WTC11 (cell line): ENCODE data around the gene GPC6. TPM values are rescaled to one million over a fixed set of nuclear protein-coding genes. Genes with fewer than 3 reads are reported as not detected.

ENCODE experiments used
- ATAC-seq: fragments of 200-7000 bp; cut with Tn5 transposase; 2 replicates; pipeline ENCODE4 v1.10.0; 2021; ENCODE audit warnings: mild to moderate bottlenecking, moderate library complexity
- CTCF ChIA-PET: fragments of 300-600 bp; sonication (Branson Sonifier 250); formaldehyde crosslinking; loops from one replicate; lab custom pipeline; 2021; ENCODE audit warnings: antibody characterized with exemption; lab: Charles Lee
- POLR2A ChIA-PET: fragments of 350-600 bp; sonication (Branson Sonifier 250); formaldehyde crosslinking; loops from one replicate; lab custom pipeline; 2021; ENCODE audit warnings: antibody characterized with exemption; lab: Charles Lee
- DNase-seq: peaks from one replicate; pipeline ENCODE4 v3.0.0; 2021; ENCODE audit warnings: low spot score
- H3K27ac Mint-ChIP-seq: 2 replicates; pipeline ENCODE4 v1.8.0; 2021; ENCODE audit warnings: mixed read lengths
- H3K27me3 Mint-ChIP-seq: 2 replicates; pipeline ENCODE4 v1.8.0; 2021; ENCODE audit warnings: low read depth, mild to moderate bottlenecking, moderate library complexity, mixed read lengths
- H3K36me3 Mint-ChIP-seq: 2 replicates; pipeline ENCODE4 v1.8.0; 2021; ENCODE audit warnings: mixed read lengths
- H3K4me1 Mint-ChIP-seq: 2 replicates; pipeline ENCODE4 v1.8.0; 2022; ENCODE audit warnings: mixed read lengths
- H3K4me3 Mint-ChIP-seq: 2 replicates; pipeline ENCODE4 v1.8.0; 2021; ENCODE audit warnings: mild to moderate bottlenecking, moderate library complexity, mixed read lengths
- H3K9me3 Mint-ChIP-seq: 2 replicates; pipeline ENCODE4 v1.8.0; 2021; ENCODE audit warnings: mixed read lengths
- ARID4B ChIP-seq: sonication (generic); formaldehyde crosslinking; IDR thresholded peaks from 2 replicates; pipeline ENCODE4 v1.8.0; 2023; ENCODE audit warnings: missing genetic modification reagents, mild to moderate bottlenecking, borderline replicate concordance
- CREM ChIP-seq: sonication (generic); formaldehyde crosslinking; IDR thresholded peaks from 2 replicates; pipeline ENCODE4 v1.8.1; 2022; ENCODE audit warnings: mild to moderate bottlenecking, missing genetic modification reagents, moderate library complexity
- ERG ChIP-seq: fragments of 250-450 bp; sonication (Bioruptor Pico); IDR thresholded peaks from 2 replicates; pipeline ENCODE4 v1.8.0; 2021; ENCODE audit warnings: mild to moderate bottlenecking
- FOXJ3 ChIP-seq: sonication (generic); formaldehyde crosslinking; IDR thresholded peaks from 2 replicates; pipeline ENCODE4 v1.9.0; 2021; ENCODE audit warnings: missing genetic modification reagents, mild to moderate bottlenecking, borderline replicate concordance
- FOXK1 ChIP-seq: sonication (generic); formaldehyde crosslinking; IDR thresholded peaks from 2 replicates; pipeline ENCODE4 v1.8.0; 2022; ENCODE audit warnings: mild to moderate bottlenecking, moderate library complexity, missing genetic modification reagents
- GABPB1 ChIP-seq: sonication (generic); formaldehyde crosslinking; IDR thresholded peaks from 2 replicates; pipeline ENCODE4 v1.8.1; 2023; ENCODE audit warnings: mild to moderate bottlenecking, missing genetic modification reagents
- GRHL2 ChIP-seq: fragments of 250-450 bp; sonication (Bioruptor Pico); IDR thresholded peaks from 2 replicates; pipeline ENCODE4 v1.8.0; 2022; ENCODE audit warnings: mild to moderate bottlenecking, moderate library complexity; ENCODE audit not compliant: insufficient replicate concordance, severe bottlenecking
- GTF2I ChIP-seq: fragments of 250-450 bp; sonication (Bioruptor Pico); conservative IDR thresholded peaks from 2 replicates; pipeline ENCODE4 v1.4.0; 2021; ENCODE audit warnings: mild to moderate bottlenecking
- HMGA2 ChIP-seq: fragments of 250-450 bp; sonication (Bioruptor Pico); IDR thresholded peaks from 2 replicates; pipeline ENCODE4 v1.4.0; 2021; ENCODE audit warnings: mild to moderate bottlenecking, moderate library complexity
- IRF2 ChIP-seq: sonication (generic); formaldehyde crosslinking; IDR thresholded peaks from 2 replicates; pipeline ENCODE4 v1.8.0; 2022; ENCODE audit warnings: low read depth, missing genetic modification reagents, borderline replicate concordance
- JUN ChIP-seq: sonication (generic); formaldehyde crosslinking; IDR thresholded peaks from 2 replicates; pipeline ENCODE4 v1.8.0; 2023; ENCODE audit warnings: mild to moderate bottlenecking, missing genetic modification reagents
- MYBL2 ChIP-seq: sonication (generic); formaldehyde crosslinking; IDR thresholded peaks from 2 replicates; pipeline ENCODE4 v1.8.1; 2023; ENCODE audit warnings: mild to moderate bottlenecking, moderate library complexity, missing genetic modification reagents
- NFE2L1 ChIP-seq: sonication (generic); formaldehyde crosslinking; IDR thresholded peaks from 2 replicates; pipeline ENCODE4 v1.8.1; 2023; ENCODE audit warnings: missing genetic modification reagents
- NFYB ChIP-seq: sonication (generic); formaldehyde crosslinking; conservative IDR thresholded peaks from 2 replicates; pipeline ENCODE4 v1.8.0; 2022; ENCODE audit warnings: low read depth, missing genetic modification reagents
- NR2C2 ChIP-seq: sonication (generic); formaldehyde crosslinking; IDR thresholded peaks from 2 replicates; pipeline ENCODE4 v1.8.0; 2022; ENCODE audit warnings: mild to moderate bottlenecking, missing genetic modification reagents
- SOX15 ChIP-seq: fragments of 250-450 bp; sonication (Bioruptor Pico); IDR thresholded peaks from 2 replicates; pipeline ENCODE4 v1.9.0; 2021; ENCODE audit warnings: mild to moderate bottlenecking
- TCF7 ChIP-seq: sonication (generic); formaldehyde crosslinking; IDR thresholded peaks from 2 replicates; pipeline ENCODE4 v1.8.0; 2022; ENCODE audit warnings: mild to moderate bottlenecking, low read depth, missing genetic modification reagents, moderate library complexity
- TEAD4 ChIP-seq: sonication (generic); formaldehyde crosslinking; IDR thresholded peaks from 2 replicates; pipeline ENCODE4 v1.8.0; 2022; ENCODE audit warnings: mild to moderate bottlenecking, missing genetic modification reagents
- ZNF121 ChIP-seq: sonication (generic); formaldehyde crosslinking; IDR thresholded peaks from 2 replicates; pipeline ENCODE4 v1.8.0; 2023; ENCODE audit warnings: missing genetic modification reagents
- ZNF219 ChIP-seq: sonication (generic); formaldehyde crosslinking; IDR thresholded peaks from 2 replicates; pipeline ENCODE4 v1.8.0; 2023; ENCODE audit warnings: missing genetic modification reagents, mild to moderate bottlenecking, borderline replicate concordance
- ZNF232 ChIP-seq: sonication (generic); formaldehyde crosslinking; IDR thresholded peaks from 2 replicates; pipeline ENCODE4 v1.8.0; 2022; ENCODE audit warnings: mild to moderate bottlenecking, missing genetic modification reagents
- ZNF281 ChIP-seq: sonication (generic); formaldehyde crosslinking; IDR thresholded peaks from 2 replicates; pipeline ENCODE4 v1.8.0; 2023; ENCODE audit warnings: mild to moderate bottlenecking, missing genetic modification reagents
- total RNA-seq: library from RNA; stranded (reverse); gene quantifications from 3 replicates; pipeline ENCODE4 v1.2.3, GENCODE V29; 2021
- TF ChIP-seq, protein P1 (sequence below): sonication (generic); formaldehyde crosslinking; IDR thresholded peaks from 2 replicates; pipeline ENCODE4 v1.8.0; 2022; ENCODE audit warnings: mild to moderate bottlenecking, missing genetic modification reagents

GPC6 gene
- total RNA-seq, 1 experiment from 2014 or later: 19.5 TPM

- Mint-ChIP-seq H3K36me3 (no peaks in the 10 kb centered on the region), H3K27me3 (no peaks in the 10 kb centered on the region), H3K9me3 (no peaks in the 10 kb centered on the region), H3K4me1 (peaks cover 22% of the 10 kb centered on the region), H3K4me3 (no peak overlapping the region), H3K27ac (no peak overlapping the region)
- no peak for DNase-seq
- TF ChIP-seq NFE2L1 (CRISPR knock-in tag) (no peak), TEAD4 (CRISPR knock-in tag) (no peak), ARID4B (CRISPR knock-in tag) (no peak), JUN (CRISPR knock-in tag) (no peak), ZNF232 (CRISPR knock-in tag) (no peak), FOXK1 (CRISPR knock-in tag) (no peak), TCF7 (CRISPR knock-in tag) (no peak), SOX15 (CRISPR knock-in tag) (no peak), FOXJ3 (CRISPR knock-in tag) (no peak), ZNF281 (CRISPR knock-in tag) (no peak), CREM (CRISPR knock-in tag) (no peak), NFYB (CRISPR knock-in tag) (no peak), GTF2I (no peak), MYBL2 (CRISPR knock-in tag) (no peak), IRF2 (CRISPR knock-in tag) (no peak), NR2C2 (CRISPR knock-in tag) (no peak), ERG (CRISPR knock-in tag) (no peak), GABPB1 (no peak)
- TF ChIP-seq, protein P1, sequence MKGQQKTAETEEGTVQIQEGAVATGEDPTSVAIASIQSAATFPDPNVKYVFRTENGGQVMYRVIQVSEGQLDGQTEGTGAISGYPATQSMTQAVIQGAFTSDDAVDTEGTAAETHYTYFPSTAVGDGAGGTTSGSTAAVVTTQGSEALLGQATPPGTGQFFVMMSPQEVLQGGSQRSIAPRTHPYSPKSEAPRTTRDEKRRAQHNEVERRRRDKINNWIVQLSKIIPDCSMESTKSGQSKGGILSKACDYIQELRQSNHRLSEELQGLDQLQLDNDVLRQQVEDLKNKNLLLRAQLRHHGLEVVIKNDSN (CRISPR knock-in tag): no peak
- POLR2A ChIA-PET: no interaction called here
- CTCF ChIA-PET: no interaction called here
- ATAC-seq: no peak
Observed at GRCh38 chr13:93774506-93774905, 547.9 kb downstream of the GPC6 start.

DNA sequence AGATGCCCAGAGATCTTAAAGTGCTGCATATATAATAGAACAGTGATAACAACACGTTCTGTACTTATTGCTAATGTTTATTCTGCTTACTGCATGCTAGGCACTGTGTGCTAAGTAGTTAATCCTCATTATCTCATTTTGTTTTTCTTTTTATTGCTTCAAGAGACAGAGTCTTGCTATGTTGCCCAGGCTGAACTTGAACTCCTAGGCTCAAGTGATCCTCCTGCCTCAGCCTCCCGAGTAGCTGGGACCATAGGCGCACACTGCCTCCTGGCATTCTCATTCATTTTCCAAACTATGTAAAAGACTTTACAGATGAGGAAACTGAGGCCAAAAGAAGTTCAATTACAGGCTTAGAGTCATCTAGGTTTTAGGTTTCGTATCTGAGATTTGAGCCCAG is 548.4 kb downstream of the GPC6 start:
- no peak overlapping the region for H3K4me3 Mint-ChIP-seq
- no peaks in the 10 kb centered on the region for H3K9me3 Mint-ChIP-seq
- H3K4me1 Mint-ChIP-seq: peaks cover 22% of the 10 kb centered on the region
- H3K27ac Mint-ChIP-seq: no peak overlapping the region
- TF ChIP-seq ZNF121 (CRISPR knock-in tag): peak; percentile 73; the same call in 1 of the 2 replicates
- TF ChIP-seq HMGA2: no peak
- TF ChIP-seq ZNF219 (CRISPR knock-in tag): no peak
- no peak for TF ChIP-seq GRHL2
- no peaks in the 10 kb centered on the region for H3K36me3 Mint-ChIP-seq
- DNase-seq: no peak
- CTCF ChIA-PET: no interaction called here
- no peak for ATAC-seq
- no peaks in the 10 kb centered on the region for H3K27me3 Mint-ChIP-seq
- POLR2A ChIA-PET: no interaction called here
